HG02571 (cell line): ENCODE results near the gene OR9G4.

Experiments used
- ATAC-seq: cut with Tn5 transposase; IDR thresholded peaks from one replicate; pipeline ENCODE4 v1.9.1; 2021; ENCODE audit warnings: mild to moderate bottlenecking, moderate library complexity; ENCODE audit not compliant: unreplicated experiment

OR9G4 gene

GRCh38 chr11:56748597-56748996 lies at the start of gene OR9G4:
Gene OR9G4, minus strand, starts transcription at chr11:56748697. Its CDS starts 4,931 bp downstream, at chr11:56743766.
- ATAC-seq, result no peak

GRCh38 chr11:56783448-56784041 lies 35.0 kb upstream of the OR9G4 start:
- no peak for ATAC-seq

GRCh38 chr11:56782167-56782847 lies 33.8 kb upstream of the OR9G4 start:
- ATAC-seq, result no peak

- ATAC-seq, result no peak
Measured at GRCh38 chr11:56776809-56777208, 28.3 kb upstream of the OR9G4 start.

GRCh38 chr11:56764976-56765375 lies 16.5 kb upstream of the OR9G4 start:
- no peak for ATAC-seq

- ATAC-seq, result no peak
Measured at GRCh38 chr11:56751480-56751879, 3.0 kb upstream of the OR9G4 start.

GRCh38 chr11:56750190-56750589 lies 1.7 kb upstream of the OR9G4 start:
- no peak for ATAC-seq

GRCh38 chr11:56740886-56741285 lies 7.6 kb downstream of the OR9G4 start:
- ATAC-seq, result no peak

- ATAC-seq, result no peak
Measured at GRCh38 chr11:56740107-56740506, 8.4 kb downstream of the OR9G4 start.

- ATAC-seq, result no peak
Measured at GRCh38 chr11:56720513-56720912, 28.0 kb downstream of the OR9G4 start.

- ATAC-seq, result no peak
Measured at GRCh38 chr11:56716379-56716854, 32.1 kb downstream of the OR9G4 start.

GRCh38 chr11:56714206-56714605 lies 34.3 kb downstream of the OR9G4 start:
- no peak for ATAC-seq

GRCh38 chr11:56706486-56706885 lies 42.0 kb downstream of the OR9G4 start:
- ATAC-seq, result no peak

- no peak for ATAC-seq
Measured at GRCh38 chr11:56705784-56706396, 42.6 kb downstream of the OR9G4 start.

- ATAC-seq, result no peak
Measured at GRCh38 chr11:56700914-56701485, 47.5 kb downstream of the OR9G4 start.

- no peak for ATAC-seq
Measured at GRCh38 chr11:56700242-56700913, 48.1 kb downstream of the OR9G4 start.

- ATAC-seq, result no peak
Measured at GRCh38 chr11:56698795-56699194, 49.7 kb downstream of the OR9G4 start, which contains the start of gene OR9G1. Gene OR9G1, plus strand, starts transcription at chr11:56699095. Its CDS starts 1,293 bp downstream, at chr11:56700388.

- ATAC-seq, result no peak
Measured at GRCh38 chr11:56693428-56693827, 55.1 kb downstream of the OR9G4 start.
